Parathyroid adenoma (tissue), 2 donors: ENCODE data around the gene MS4A18.
"Not testable (repeated sequence)": the region's sequence is repeated elsewhere in the genome, so short reads cannot be mapped to it uniquely, and the experiment has no call there.

Source experiments
- H2AFZ ChIP-seq: fragments of 300-600 bp; sonication (generic); one replicate; pipeline ENCODE4 v1.7.0; 2017; ENCODE audit warnings: antibody characterized with exemption, mild to moderate bottlenecking
- H3K27ac ChIP-seq: fragments of 300-600 bp; sonication (generic); one replicate; pipeline ENCODE4 v1.7.0; 2017
- H3K27me3 ChIP-seq: fragments of 300-600 bp; sonication (generic); one replicate; pipeline ENCODE4 v1.7.0; 2017; ENCODE audit warnings: low read length; ENCODE audit not compliant: control insufficient read depth, insufficient read depth
- H3K36me3 ChIP-seq: fragments of 300-600 bp; sonication (generic); one replicate; pipeline ENCODE4 v1.7.0; 2017; ENCODE audit warnings: low read length; ENCODE audit not compliant: control insufficient read depth, insufficient read depth
- H3K4me1 ChIP-seq: fragments of 300-600 bp; sonication (generic); one replicate; pipeline ENCODE4 v1.7.0; 2017; ENCODE audit warnings: control low read depth
- H3K4me2 ChIP-seq: fragments of 300-600 bp; sonication (generic); one replicate; pipeline ENCODE4 v1.7.0; 2017; ENCODE audit warnings: low read length
- H3K4me3 ChIP-seq: fragments of 300-600 bp; sonication (generic); one replicate; pipeline ENCODE4 v1.7.0; 2017; ENCODE audit warnings: low read depth, low read length
- H3K79me2 ChIP-seq: fragments of 300-600 bp; sonication (generic); one replicate; pipeline ENCODE4 v1.7.0; 2017; ENCODE audit warnings: control low read depth
- H3K9ac ChIP-seq: fragments of 300-600 bp; sonication (generic); one replicate; pipeline ENCODE4 v1.7.0; 2017; ENCODE audit warnings: mild to moderate bottlenecking
- H3K9me3 ChIP-seq: fragments of 300-600 bp; sonication (generic); one replicate; pipeline ENCODE4 v1.7.0; 2017; ENCODE audit warnings: low read length; ENCODE audit not compliant: control insufficient read depth
- TF ChIP-seq, protein P1 (sequence below): fragments of 300-600 bp; sonication (generic); IDR thresholded peaks from one replicate; pipeline ENCODE4 v1.7.0; 2017; ENCODE audit warnings: antibody characterized with exemption, mild to moderate bottlenecking
- donor health status: primary hyperparathyroidism.

The MS4A18 gene

DNA sequence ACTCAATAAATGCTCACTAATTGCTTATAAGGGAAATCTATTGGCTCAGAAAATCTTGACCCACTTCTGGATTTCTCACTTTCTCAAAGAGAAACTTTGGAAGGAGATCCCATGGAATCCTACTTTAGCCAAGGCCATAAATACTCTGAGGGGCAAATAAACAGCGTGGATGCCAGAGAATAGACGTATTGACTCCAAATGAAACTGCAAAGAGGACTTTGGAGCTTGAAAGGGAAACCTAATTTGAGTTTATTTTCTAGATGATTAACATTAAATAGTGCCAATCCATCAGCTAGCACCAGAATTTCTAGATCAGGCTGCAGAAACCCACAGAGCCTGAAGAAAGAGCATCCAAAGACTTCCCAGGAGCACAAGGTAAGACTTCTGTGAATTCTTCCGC is at the start of gene MS4A18:
Gene MS4A18, plus strand, starts transcription at position 301 of the 400 bp plus-strand sequence.
- Histone ChIP-seq H2AFZ (no peak within 1 kb of the TSS), H3K9ac (no peak within 1 kb of the TSS), H3K36me3 (no peaks in the 10 kb centered on the region), H3K4me2 (no peak within 1 kb of the TSS), H3K4me1 (no peaks in the 10 kb centered on the region), H3K27me3 (no peaks in the 10 kb centered on the region), H3K27ac (no peak within 1 kb of the TSS), H3K4me3 (no peak within 1 kb of the TSS), H3K9me3 (no peaks in the 10 kb centered on the region), H3K79me2 (no peaks in the 10 kb centered on the region)
- TF ChIP-seq, protein P1, sequence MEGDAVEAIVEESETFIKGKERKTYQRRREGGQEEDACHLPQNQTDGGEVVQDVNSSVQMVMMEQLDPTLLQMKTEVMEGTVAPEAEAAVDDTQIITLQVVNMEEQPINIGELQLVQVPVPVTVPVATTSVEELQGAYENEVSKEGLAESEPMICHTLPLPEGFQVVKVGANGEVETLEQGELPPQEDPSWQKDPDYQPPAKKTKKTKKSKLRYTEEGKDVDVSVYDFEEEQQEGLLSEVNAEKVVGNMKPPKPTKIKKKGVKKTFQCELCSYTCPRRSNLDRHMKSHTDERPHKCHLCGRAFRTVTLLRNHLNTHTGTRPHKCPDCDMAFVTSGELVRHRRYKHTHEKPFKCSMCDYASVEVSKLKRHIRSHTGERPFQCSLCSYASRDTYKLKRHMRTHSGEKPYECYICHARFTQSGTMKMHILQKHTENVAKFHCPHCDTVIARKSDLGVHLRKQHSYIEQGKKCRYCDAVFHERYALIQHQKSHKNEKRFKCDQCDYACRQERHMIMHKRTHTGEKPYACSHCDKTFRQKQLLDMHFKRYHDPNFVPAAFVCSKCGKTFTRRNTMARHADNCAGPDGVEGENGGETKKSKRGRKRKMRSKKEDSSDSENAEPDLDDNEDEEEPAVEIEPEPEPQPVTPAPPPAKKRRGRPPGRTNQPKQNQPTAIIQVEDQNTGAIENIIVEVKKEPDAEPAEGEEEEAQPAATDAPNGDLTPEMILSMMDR = no peak

DNA sequence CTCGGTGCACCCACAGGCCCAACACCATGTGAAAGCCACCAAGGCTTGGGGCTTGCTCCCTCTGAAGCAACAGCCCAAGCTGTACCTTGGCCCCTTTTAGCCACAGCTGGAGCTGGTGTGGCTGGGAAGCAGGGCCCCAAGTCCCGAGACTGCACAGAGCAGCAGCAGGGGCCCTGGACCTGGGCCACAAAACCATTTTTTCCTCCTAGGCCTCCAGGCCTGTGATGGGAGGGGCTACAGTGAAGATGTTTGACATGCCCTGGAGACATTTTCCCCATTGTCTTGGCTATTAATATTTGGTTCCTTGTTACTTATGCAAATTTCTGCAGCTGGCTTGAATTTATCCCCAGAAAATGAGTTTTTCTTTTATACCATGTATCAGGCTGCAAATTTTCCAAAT is 46.3 kb upstream of the MS4A18 start:
- H3K4me2 ChIP-seq, H2AFZ ChIP-seq, H3K4me3 ChIP-seq, H3K79me2 ChIP-seq, H3K9ac ChIP-seq, H3K4me1 ChIP-seq, H3K27ac ChIP-seq, H3K9me3 ChIP-seq, H3K36me3 ChIP-seq, H3K27me3 ChIP-seq: not testable (repeated sequence)

DNA sequence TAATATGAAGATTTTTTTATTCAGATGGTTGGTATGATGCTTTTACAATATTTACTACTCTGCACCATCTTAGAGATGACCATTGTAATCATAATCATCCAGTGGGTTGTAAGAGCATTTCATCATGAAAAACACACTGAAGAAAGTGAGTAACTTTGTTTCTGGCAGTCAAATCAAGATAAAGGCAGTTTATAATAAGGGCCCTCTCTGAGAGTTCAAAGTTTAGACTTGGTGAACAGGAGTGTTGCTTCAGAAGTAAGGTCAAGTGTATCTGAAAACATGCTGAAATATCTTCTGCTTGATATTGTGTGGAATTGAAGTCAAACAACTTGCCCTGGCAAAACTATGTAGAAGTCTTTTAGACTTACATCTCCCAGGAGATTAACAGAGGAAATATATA is 44.6 kb upstream of the MS4A18 start:
- H3K9me3 ChIP-seq = no peaks in the 10 kb centered on the region
- H3K27me3 ChIP-seq = no peaks in the 10 kb centered on the region
- H3K27ac ChIP-seq = no peak overlapping the region
- H3K9ac ChIP-seq = no peak overlapping the region
- H3K79me2 ChIP-seq = no peaks in the 10 kb centered on the region
- H3K4me3 ChIP-seq = no peak overlapping the region
- TF ChIP-seq, protein P1 = no peak
- H3K36me3 ChIP-seq = no peaks in the 10 kb centered on the region
- no peak overlapping the region for H3K4me2 ChIP-seq
- H3K4me1 ChIP-seq = no peaks in the 10 kb centered on the region
- H2AFZ ChIP-seq = no peak overlapping the region

DNA sequence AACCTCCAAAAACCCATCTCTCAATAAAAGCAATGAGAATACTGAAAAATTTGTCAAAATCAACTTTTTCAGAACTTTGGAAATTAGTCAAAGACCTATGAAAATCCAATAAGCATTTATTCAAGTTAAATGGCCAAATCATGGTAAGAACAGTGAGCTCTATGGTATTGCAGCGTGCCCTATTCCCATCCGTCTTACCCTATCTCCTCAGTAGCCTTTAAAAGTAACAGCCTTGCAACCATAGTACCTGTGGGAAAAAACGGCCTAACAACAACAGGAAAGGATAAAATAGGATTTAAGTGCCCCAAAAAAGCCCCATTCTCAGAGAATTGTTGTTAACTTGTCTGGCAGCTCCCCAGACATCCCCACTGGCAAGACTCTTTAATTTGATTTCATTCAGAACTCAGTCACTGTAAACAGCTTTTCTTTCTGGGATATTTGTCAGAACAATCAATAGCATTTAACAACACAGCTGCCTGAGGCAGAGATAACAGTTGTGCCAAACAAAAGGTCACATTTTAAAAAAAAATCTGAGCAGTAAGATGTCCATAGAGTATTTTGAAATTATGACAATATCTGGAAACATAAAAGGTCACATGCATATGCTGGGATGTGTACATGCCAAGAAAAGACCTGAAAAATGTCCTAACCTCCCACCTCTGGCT is 43.9 kb upstream of the MS4A18 start:
- no peak overlapping the region for H2AFZ ChIP-seq
- TF ChIP-seq, protein P1 = no peak
- H3K79me2 ChIP-seq = no peaks in the 10 kb centered on the region
- no peaks in the 10 kb centered on the region for H3K4me1 ChIP-seq
- H3K4me3 ChIP-seq = no peak overlapping the region
- no peaks in the 10 kb centered on the region for H3K36me3 ChIP-seq
- H3K27me3 ChIP-seq = no peaks in the 10 kb centered on the region
- H3K27ac ChIP-seq = no peak overlapping the region
- H3K9me3 ChIP-seq = no peaks in the 10 kb centered on the region
- H3K9ac ChIP-seq = no peak overlapping the region
- H3K4me2 ChIP-seq = no peak overlapping the region

DNA sequence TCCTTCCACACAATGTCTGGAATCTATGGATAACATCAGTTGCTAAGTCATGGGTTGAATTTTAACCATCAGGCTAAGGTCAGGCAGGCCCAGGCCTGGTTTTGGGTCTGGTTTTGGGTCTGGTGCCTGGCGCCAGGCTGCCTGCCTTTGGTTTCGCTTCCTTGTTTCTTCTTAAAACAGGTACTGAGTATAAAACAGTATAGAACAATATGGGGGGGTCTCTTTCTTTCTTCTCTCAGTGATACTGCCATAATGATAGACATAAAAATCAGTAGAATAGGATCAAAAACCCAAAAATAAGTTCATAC is 40.0 kb upstream of the MS4A18 start:
- not testable (repeated sequence) for H2AFZ ChIP-seq, H3K4me1 ChIP-seq, H3K9ac ChIP-seq, H3K27me3 ChIP-seq, H3K4me2 ChIP-seq, H3K9me3 ChIP-seq, H3K27ac ChIP-seq, H3K4me3 ChIP-seq, H3K36me3 ChIP-seq, H3K79me2 ChIP-seq

DNA sequence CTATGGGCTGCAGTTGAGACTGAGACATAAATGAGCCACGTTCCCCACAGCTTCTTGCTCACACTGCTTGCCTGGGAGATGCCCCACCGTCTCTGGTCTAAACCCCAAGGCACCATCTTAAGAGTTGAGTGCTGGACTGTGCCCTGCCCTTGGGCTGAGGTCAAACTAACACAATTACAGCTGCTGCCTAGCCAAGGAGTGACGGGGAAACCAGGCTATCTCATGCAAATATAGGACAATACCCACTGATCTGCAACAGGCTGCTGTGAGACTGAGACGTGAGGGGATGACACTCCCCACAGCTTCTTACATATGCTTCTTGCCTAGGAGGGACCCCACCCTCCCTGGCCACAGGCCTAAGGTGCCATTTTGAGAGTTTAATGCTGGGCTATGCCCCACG is 32.9 kb upstream of the MS4A18 start:
- no peak overlapping the region for H3K4me3 ChIP-seq
- H3K36me3 ChIP-seq = no peaks in the 10 kb centered on the region
- H3K27ac ChIP-seq = no peak overlapping the region
- H3K9me3 ChIP-seq = no peaks in the 10 kb centered on the region
- no peaks in the 10 kb centered on the region for H3K4me1 ChIP-seq
- H3K79me2 ChIP-seq = no peaks in the 10 kb centered on the region
- no peak overlapping the region for H3K9ac ChIP-seq
- no peak overlapping the region for H3K4me2 ChIP-seq
- no peaks in the 10 kb centered on the region for H3K27me3 ChIP-seq
- TF ChIP-seq, protein P1 = no peak
- H2AFZ ChIP-seq = no peak overlapping the region
